ENCODE data around the gene H2BW2.
"Not testable (repeated sequence)": the region's sequence is repeated elsewhere in the genome, so short reads cannot be mapped to it uniquely, and the experiment has no call there.

Gene H2BW2

GRCh38 chrX:104045642-104046041 is 5.9 kb downstream of the H2BW2 start:
- TF ChIP-seq CTCF (conservative IDR thresholded peaks at IDR 0.05) = no peak

GRCh38 chrX:104047171-104047570 is 7.4 kb downstream of the H2BW2 start:
- H3K27ac ChIP-seq = no peak overlapping the region
- TF ChIP-seq CTCF (conservative IDR thresholded peaks at IDR 0.05) = no peak

More at GRCh38 chrX:104045642-104046041, 5.9 kb downstream of the H2BW2 start:
- H3K27ac ChIP-seq = no peak overlapping the region

GRCh38 chrX:104054956-104055355 is 15.2 kb downstream of the H2BW2 start:
- H3K27ac ChIP-seq = not testable (repeated sequence)

- not testable (repeated sequence) for H3K27ac ChIP-seq
These were observed 22.9 kb downstream of the H2BW2 start for GRCh38 chrX:104062636-104063035.

- H3K27ac ChIP-seq = not testable (repeated sequence)
These were observed 36.2 kb downstream of the H2BW2 start, which contains the start of gene TMSB15C for GRCh38 chrX:104075778-104076445. TSS of gene TMSB15C (minus strand) at chrX:104076236.

- H3K27ac ChIP-seq = not testable (repeated sequence)
These were observed 38.1 kb downstream of the H2BW2 start for GRCh38 chrX:104077854-104078253.

DNA sequence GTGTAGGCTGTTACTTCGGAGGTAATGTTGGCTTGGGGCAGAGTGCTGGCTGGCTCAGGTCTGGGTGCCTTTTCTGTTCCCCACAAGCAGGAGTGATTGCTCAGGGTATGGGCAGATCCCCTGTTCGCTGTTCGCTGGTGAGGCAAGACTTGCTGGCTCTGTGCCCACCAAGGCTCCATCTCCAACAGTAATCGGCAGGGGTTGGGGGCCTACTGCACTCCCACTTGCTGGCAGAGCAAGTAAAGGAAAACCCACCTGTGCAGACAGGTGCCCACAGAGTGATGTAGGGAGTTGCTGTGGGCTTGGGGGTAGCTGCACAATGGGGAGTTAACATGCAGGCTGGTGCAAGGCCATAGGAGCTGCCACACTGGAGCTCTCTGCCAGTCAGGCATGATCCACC is 44.3 kb downstream of the H2BW2 start:
- no peak overlapping the region for H3K27ac ChIP-seq
- no peak for TF ChIP-seq CTCF (conservative IDR thresholded peaks at IDR 0.05)

- TF ChIP-seq CTCF (conservative IDR thresholded peaks at IDR 0.05) = no peak
- H3K27ac ChIP-seq = no peak overlapping the region
These were observed 45.0 kb downstream of the H2BW2 start for GRCh38 chrX:104084534-104085277.

- no peak for TF ChIP-seq CTCF (conservative IDR thresholded peaks at IDR 0.05)
- H3K27ac ChIP-seq = no peak overlapping the region
These were observed 45.7 kb downstream of the H2BW2 start for GRCh38 chrX:104085477-104085876.

All from VCaP (cell line).